Upper lobe of left lung (tissue), 6 donors: ENCODE results near the gene ERC1. TPM values are rescaled to one million over a fixed set of nuclear protein-coding genes. Genes with fewer than 3 reads are reported as not detected.
"Not testable (repeated sequence)": the region's sequence is repeated elsewhere in the genome, so short reads cannot be mapped to it uniquely, and the experiment has no call there.

Source experiments
- ATAC-seq, 2 donors: fragments of 200-7000 bp; cut with Tn5 transposase; one replicate each; pipeline ENCODE4 v1.9.1; 2022; ENCODE audit warnings: mild to moderate bottlenecking in 2 of 2, moderate library complexity in 2 of 2; ENCODE audit not compliant: low FRiP score in 2 of 2
- DNase-seq, 2 donors: peaks; one replicate each; pipeline ENCODE4 v3.0.0-alpha.2; 2019 to 2020
- H3K27ac ChIP-seq, 4 donors: fragments of 200-600 bp; sonication (generic); one replicate each; pipeline ENCODE4 v1.5.1; 2016 to 2019
- H3K27me3 ChIP-seq, 4 donors: fragments of 200-600 bp; sonication (generic); one replicate each; pipeline ENCODE4 v1.5.1; 2017 to 2019
- H3K36me3 ChIP-seq, 4 donors: fragments of 200-600 bp; sonication (generic); one replicate each; pipeline ENCODE4 v1.5.1; 2016 to 2019
- H3K4me1 ChIP-seq, 4 donors: fragments of 200-600 bp; sonication (generic); one replicate each; pipeline ENCODE4 v1.5.1; 2018 to 2019
- H3K4me3 ChIP-seq, 4 donors: fragments of 200-600 bp; sonication (generic); one replicate each; pipeline ENCODE4 v1.5.1; 2017 to 2019; ENCODE audit warnings: mild to moderate bottlenecking in 2 of 4, moderate library complexity in 1 of 4
- H3K9me3 ChIP-seq, 4 donors: fragments of 200-600 bp; sonication (generic); one replicate each; pipeline ENCODE4 v1.5.1; 2018 to 2019
- EP300 ChIP-seq, 4 donors: sonication (generic); formaldehyde crosslinking; IDR thresholded peaks; one replicate each; pipeline ENCODE4 v1.5.1; 2017; ENCODE audit warnings: antibody characterized with exemption in 4 of 4, control low read depth in 2 of 4
- POLR2A ChIP-seq, 4 donors: fragments of 450-650 bp; IDR thresholded peaks; one replicate each; pipeline ENCODE4 v1.5.1; 2016 to 2017; ENCODE audit warnings: antibody characterized with exemption in 4 of 4, mild to moderate bottlenecking in 2 of 4
- POLR2AphosphoS5 ChIP-seq, 2 donors: sonication (generic); formaldehyde crosslinking; IDR thresholded peaks; one replicate each; pipeline ENCODE4 v1.5.1; 2017; ENCODE audit warnings: antibody characterized with exemption in 2 of 2
- WGBS, 2 donors: methylation state at CpG; one replicate each; pipeline ENCODE4 v1.1.5; 2017 to 2018; 5-methylcytosine and 5-hydroxymethylcytosine counted together
- total RNA-seq, 6 donors: library from RNA; depleted of rRNA in 4 of 6; stranded (reverse); fragments of >200 nt in 4 of 6; gene quantifications; one replicate each; pipeline versions ENCODE4 v1.1.0 to v1.2.1, GENCODE V29; 2016 to 2021
- TF ChIP-seq, protein P1 (sequence below), 6 experiments: fragments of 450-650 bp in 4 of 6; fragments of 200-600 bp in 2 of 6; sonication (generic) in 2 of 6; IDR thresholded peaks; one replicate each; pipeline ENCODE4 v1.5.1; 2016 to 2019; ENCODE audit warnings: antibody characterized with exemption in 6 of 6
- donor health status: DM: no; HTN: no; CAD: no; lungs with moderate emphysema.
- donor health status: DM: no; HTN: yes; CAD: no; lungs with severe emphysema.

ERC1 gene
- total RNA-seq, 6 donors from 2014 or later = 37.7 to 158 (median 60.1) TPM

- no peaks in the 10 kb centered on the region for H3K9me3 ChIP-seq
- TF ChIP-seq EP300 (IDR thresholded peaks at IDR 0.05) (no peak), POLR2A (IDR thresholded peaks at IDR 0.05) (no peak), POLR2AphosphoS5 (IDR thresholded peaks at IDR 0.05) (no peak)
- TF ChIP-seq, protein P1, sequence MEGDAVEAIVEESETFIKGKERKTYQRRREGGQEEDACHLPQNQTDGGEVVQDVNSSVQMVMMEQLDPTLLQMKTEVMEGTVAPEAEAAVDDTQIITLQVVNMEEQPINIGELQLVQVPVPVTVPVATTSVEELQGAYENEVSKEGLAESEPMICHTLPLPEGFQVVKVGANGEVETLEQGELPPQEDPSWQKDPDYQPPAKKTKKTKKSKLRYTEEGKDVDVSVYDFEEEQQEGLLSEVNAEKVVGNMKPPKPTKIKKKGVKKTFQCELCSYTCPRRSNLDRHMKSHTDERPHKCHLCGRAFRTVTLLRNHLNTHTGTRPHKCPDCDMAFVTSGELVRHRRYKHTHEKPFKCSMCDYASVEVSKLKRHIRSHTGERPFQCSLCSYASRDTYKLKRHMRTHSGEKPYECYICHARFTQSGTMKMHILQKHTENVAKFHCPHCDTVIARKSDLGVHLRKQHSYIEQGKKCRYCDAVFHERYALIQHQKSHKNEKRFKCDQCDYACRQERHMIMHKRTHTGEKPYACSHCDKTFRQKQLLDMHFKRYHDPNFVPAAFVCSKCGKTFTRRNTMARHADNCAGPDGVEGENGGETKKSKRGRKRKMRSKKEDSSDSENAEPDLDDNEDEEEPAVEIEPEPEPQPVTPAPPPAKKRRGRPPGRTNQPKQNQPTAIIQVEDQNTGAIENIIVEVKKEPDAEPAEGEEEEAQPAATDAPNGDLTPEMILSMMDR (IDR thresholded peaks at IDR 0.05) = no peak
- DNase-seq (no peak), ATAC-seq (no peak)
- peaks cover 0 to 43% (median 9%) of the 10 kb centered on the region in 4 donors for H3K36me3 ChIP-seq
- 83 to 85% methylated on average over 4 of the region's 4 CpGs for WGBS, 2 donors
- peaks cover 0 to 3% (median 0%) of the 10 kb centered on the region in 4 donors for H3K4me1 ChIP-seq
- H3K27ac ChIP-seq = no peak overlapping the region
- no peaks in the 10 kb centered on the region for H3K27me3 ChIP-seq
- H3K4me3 ChIP-seq = no peak overlapping the region
Measured at GRCh38 chr12:1188016-1188415, 197.0 kb downstream of the ERC1 start.

- H3K27ac ChIP-seq = no peak overlapping the region
- WGBS, 2 donors = 95 to 100% methylated on average over 4 of the region's 4 CpGs
- peaks cover 0 to 33% (median 5%) of the 10 kb centered on the region in 4 donors for H3K36me3 ChIP-seq
- no peak for DNase-seq
- H3K4me1 ChIP-seq = peaks cover 0 to 2% (median 0%) of the 10 kb centered on the region in 4 donors
- H3K27me3 ChIP-seq = no peaks in the 10 kb centered on the region
- H3K4me3 ChIP-seq = no peak overlapping the region
- no peak for TF ChIP-seq POLR2AphosphoS5 (IDR thresholded peaks at IDR 0.05)
- TF ChIP-seq, protein P1 (IDR thresholded peaks at IDR 0.05) = no peak
- no peak for TF ChIP-seq EP300 (IDR thresholded peaks at IDR 0.05)
- no peak for TF ChIP-seq POLR2A (IDR thresholded peaks at IDR 0.05)
- ATAC-seq = no peak
- H3K9me3 ChIP-seq = no peaks in the 10 kb centered on the region
Measured at GRCh38 chr12:1189163-1189562, 198.1 kb downstream of the ERC1 start.

DNA sequence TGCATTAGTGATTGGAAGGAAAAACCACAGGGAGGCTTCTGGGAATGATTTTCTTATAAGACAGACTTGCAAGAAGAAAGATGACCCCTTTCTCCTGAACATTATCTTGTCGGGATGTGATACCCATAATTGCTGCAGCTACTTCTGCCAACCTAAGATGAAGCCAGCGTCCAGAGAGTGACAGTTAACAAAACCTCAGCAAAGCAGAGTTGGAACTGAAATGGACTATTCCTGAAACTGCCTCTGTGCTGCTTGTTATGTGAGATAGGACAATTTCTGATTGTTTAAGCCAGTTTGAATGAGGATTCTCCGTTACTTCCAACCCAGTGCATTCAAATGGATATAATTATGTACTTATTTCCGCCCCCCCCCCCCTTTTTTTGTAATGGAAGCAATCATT, 204.5 kb downstream of the ERC1 start:
- 90 to 91% methylated on average over 4 of the region's 4 CpGs for WGBS, 2 donors
- ATAC-seq = no peak
- Histone ChIP-seq H3K4me3 (no peak overlapping the region), H3K27ac (no peak overlapping the region), H3K4me1 (no peaks in the 10 kb centered on the region), H3K9me3 (peaks cover 0 to 7% (median 5%) of the 10 kb centered on the region in 4 donors), H3K27me3 (no peaks in the 10 kb centered on the region), H3K36me3 (peaks cover 3 to 24% (median 5%) of the 10 kb centered on the region in 4 donors)
- DNase-seq = no peak
- TF ChIP-seq POLR2A (IDR thresholded peaks at IDR 0.05) (no peak), EP300 (IDR thresholded peaks at IDR 0.05) (no peak), POLR2AphosphoS5 (IDR thresholded peaks at IDR 0.05) (no peak)
- TF ChIP-seq, protein P1 (IDR thresholded peaks at IDR 0.05) = no peak

GRCh38 chr12:1197264-1198018, 206.4 kb downstream of the ERC1 start:
- Histone ChIP-seq H3K9me3 (peaks cover 0 to 7% (median 5%) of the 10 kb centered on the region in 4 donors), H3K36me3 (peaks cover 3 to 12% (median 5%) of the 10 kb centered on the region in 4 donors), H3K4me3 (no peak overlapping the region), H3K27ac (no peak overlapping the region), H3K27me3 (no peaks in the 10 kb centered on the region), H3K4me1 (peaks cover 0 to 4% (median 0%) of the 10 kb centered on the region in 4 donors)
- DNase-seq (no peak), ATAC-seq (no peak)
- 94 to 96% methylated on average over 3 of the region's 3 CpGs for WGBS, 2 donors
- TF ChIP-seq, protein P1 (IDR thresholded peaks at IDR 0.05) = no peak
- no peak for TF ChIP-seq EP300 (IDR thresholded peaks at IDR 0.05)
- TF ChIP-seq POLR2AphosphoS5 (IDR thresholded peaks at IDR 0.05) = no peak
- no peak for TF ChIP-seq POLR2A (IDR thresholded peaks at IDR 0.05)

DNA sequence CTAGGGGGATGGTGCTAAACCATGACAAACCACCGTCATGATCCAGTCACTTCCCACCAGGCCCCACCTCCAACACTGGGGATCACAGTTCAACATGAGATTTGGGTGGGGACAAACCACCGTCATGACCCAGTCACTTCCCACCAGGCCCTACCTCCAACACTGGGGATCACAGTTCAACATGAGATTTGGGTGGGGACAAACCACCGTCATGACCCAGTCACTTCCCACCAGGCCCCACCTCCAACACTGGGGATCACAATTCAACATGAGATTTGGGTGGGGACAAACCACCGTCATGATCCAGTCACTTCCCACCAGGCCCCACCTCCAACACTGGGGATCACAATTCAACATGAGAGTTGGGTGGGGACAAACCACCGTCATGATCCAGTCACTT, 207.8 kb downstream of the ERC1 start:
- not testable (repeated sequence) for H3K27me3 ChIP-seq, H3K9me3 ChIP-seq, H3K27ac ChIP-seq, ATAC-seq, H3K4me3 ChIP-seq, H3K4me1 ChIP-seq, DNase-seq
- 75 to 100% methylated on average over 3 to 5 of the region's 5 CpGs for WGBS, 2 donors
- peaks cover 3 to 12% (median 5%) of the 10 kb centered on the region in 4 donors for H3K36me3 ChIP-seq
